HG02981 (cell line): Measurements from ENCODE around the gene PPP1R16B.

Experiments used
- ATAC-seq: cut with Tn5 transposase; IDR thresholded peaks from one replicate; pipeline ENCODE4 v1.9.1; 2021; ENCODE audit warnings: mild to moderate bottlenecking, moderate library complexity; ENCODE audit not compliant: unreplicated experiment

PPP1R16B gene

GRCh38 chr20:38873050-38873581 is 67.6 kb downstream of the PPP1R16B start:
- ATAC-seq: peak; percentile 55

GRCh38 chr20:38874460-38875174 is 69.1 kb downstream of the PPP1R16B start:
- ATAC-seq: no peak

GRCh38 chr20:38875175-38875993 is 69.9 kb downstream of the PPP1R16B start:
- peak; percentile 48 for ATAC-seq

- no peak for ATAC-seq
These were observed 72.0 kb downstream of the PPP1R16B start for GRCh38 chr20:38877483-38877882.

- no peak for ATAC-seq
These were observed 73.4 kb downstream of the PPP1R16B start for GRCh38 chr20:38878866-38879265.

GRCh38 chr20:38880952-38881735 is 75.6 kb downstream of the PPP1R16B start:
- ATAC-seq: no peak

GRCh38 chr20:38881806-38882440 is 76.4 kb downstream of the PPP1R16B start:
- ATAC-seq: no peak

- no peak for ATAC-seq
These were observed 77.1 kb downstream of the PPP1R16B start for GRCh38 chr20:38882600-38882999.

- ATAC-seq: no peak
These were observed 77.8 kb downstream of the PPP1R16B start for GRCh38 chr20:38883081-38883980.

GRCh38 chr20:38883981-38884733 is 78.7 kb downstream of the PPP1R16B start:
- no peak for ATAC-seq

GRCh38 chr20:38885357-38885756 is 79.9 kb downstream of the PPP1R16B start:
- ATAC-seq: no peak

GRCh38 chr20:38888059-38888831 is 82.7 kb downstream of the PPP1R16B start:
- no peak for ATAC-seq

GRCh38 chr20:38889050-38889449 is 83.6 kb downstream of the PPP1R16B start:
- ATAC-seq: no peak

GRCh38 chr20:38889792-38890496 is 84.4 kb downstream of the PPP1R16B start:
- no peak for ATAC-seq

GRCh38 chr20:38890497-38890818 is 85.0 kb downstream of the PPP1R16B start:
- ATAC-seq: no peak

- peak; percentile 55 for ATAC-seq
These were observed 86.8 kb downstream of the PPP1R16B start for GRCh38 chr20:38892091-38892981.
